ENCODE measurements around the gene POLR1G.

- TF ChIP-seq CTCF (conservative IDR thresholded peaks at IDR 0.05; ENCODE audit: low read length): no peak
- no peak for TF ChIP-seq EZH2phosphoT487 (IDR thresholded peaks at IDR 0.05; ENCODE audit: borderline replicate concordance)
Measured at GRCh38 chr19:45420871-45421270, 14.4 kb downstream of the POLR1G start.

Measured in Loucy (cell line).